ENCODE measurements around the gene CD300LF.

GRCh38 chr17:74702116-74702871 lies 10.4 kb downstream of the CD300LF start:
- TF ChIP-seq ELK1 (CRISPR knock-in tag; IDR thresholded peaks at IDR 0.05) (no peak), CTCF (IDR thresholded peaks at IDR 0.05 in 2 of 3, conservative IDR thresholded peaks at IDR 0.05 in 1 of 3; ENCODE audit: insufficient read depth in 2 of 3, low read depth in 1 of 3, low read length in 3 of 3) (no peak), TCF7L2 (IDR thresholded peaks at IDR 0.05; ENCODE audit: low read depth, low read length) (no peak), ETV6 (IDR thresholded peaks at IDR 0.05; ENCODE audit: borderline replicate concordance in 1 of 2, low read depth in 2 of 2, low read length in 1 of 2) (no peak), ETV6 (CRISPR knock-in tag; IDR thresholded peaks at IDR 0.05; ENCODE audit: borderline replicate concordance) (no peak), POLR2AphosphoS5 (IDR thresholded peaks at IDR 0.05; ENCODE audit: control insufficient read depth, insufficient read depth, low read depth, low read length) (no peak), CREB3L1 (IDR thresholded peaks at IDR 0.05; ENCODE audit: borderline replicate concordance, low read depth) (no peak), RCOR1 (IDR thresholded peaks at IDR 0.05; ENCODE audit: borderline replicate concordance in 1 of 2, low read depth in 2 of 2, low read length in 2 of 2) (no peak), MAZ (CRISPR knock-in tag; conservative IDR thresholded peaks at IDR 0.05 in 1 of 2, IDR thresholded peaks at IDR 0.05 in 1 of 2) (no peak), KDM4B (IDR thresholded peaks at IDR 0.05; ENCODE audit: borderline replicate concordance in 2 of 2, low read depth in 1 of 2) (no peak), ZNF263 (CRISPR knock-in tag; IDR thresholded peaks at IDR 0.05; ENCODE audit: borderline replicate concordance) (no peak), TGIF2 (CRISPR knock-in tag; IDR thresholded peaks at IDR 0.05) (no peak), POLR2A (conservative IDR thresholded peaks at IDR 0.05) (no peak), CEBPZ (IDR thresholded peaks at IDR 0.05; ENCODE audit: borderline replicate concordance, low read depth, low read length) (no peak), BMI1 (IDR thresholded peaks at IDR 0.05; ENCODE audit: low read length) (no peak)

Data from K562 (cell line).